Stimulated activated naive CD8-positive, alpha-beta T cell treated with anti-CD3 and anti-CD28 coated beads, Interleukin-15, amount 100 ng/mL, for 72 hours (primary cell): ENCODE measurements around the gene LSM12.

Experiments
- ATAC-seq: fragments of 150-1000 bp; cut with Tn5 transposase; 2 replicates; pipeline ENCODE4 v1.10.0; 2021; ENCODE audit warnings: mild to moderate bottlenecking, moderate library complexity
- DNase-seq, 2 donors: peaks; one replicate each; pipeline ENCODE4 v3.0.0; 2021 to 2022
- H3K27ac Mint-ChIP-seq, 2 donors: one replicate each; pipeline ENCODE4 v1.8.0; 2022; ENCODE audit warnings: mild to moderate bottlenecking in 2 of 2, mixed read lengths in 2 of 2, moderate library complexity in 2 of 2
- H3K27me3 Mint-ChIP-seq: one replicate; pipeline ENCODE4 v1.8.0; 2022; ENCODE audit warnings: mixed read lengths
- H3K4me1 Mint-ChIP-seq: one replicate; pipeline ENCODE4 v1.8.0; 2022; ENCODE audit warnings: mild to moderate bottlenecking, mixed read lengths
- H3K4me3 Mint-ChIP-seq, 2 donors: one replicate each; pipeline ENCODE4 v1.8.0; 2022; ENCODE audit warnings: mild to moderate bottlenecking in 2 of 2, mixed read lengths in 2 of 2, moderate library complexity in 1 of 2
- H3K9me3 Mint-ChIP-seq, 2 donors: one replicate each; pipeline ENCODE4 v1.8.0; 2022; ENCODE audit warnings: mixed read lengths in 2 of 2

The LSM12 gene

GRCh38 chr17:44012874-44013273 lies 53.6 kb downstream of the LSM12 start:
- ATAC-seq (no peak), DNase-seq (no peak)
- peaks cover 31% of the 10 kb centered on the region for H3K4me1 Mint-ChIP-seq
- peak overlapping the region in 1 of 2 donors; percentile 35 for H3K4me3 Mint-ChIP-seq
- H3K27ac Mint-ChIP-seq, result no peak overlapping the region
- no peaks in the 10 kb centered on the region for H3K9me3 Mint-ChIP-seq
- H3K27me3 Mint-ChIP-seq, result peaks cover 5% of the 10 kb centered on the region

- no peaks in the 10 kb centered on the region for H3K9me3 Mint-ChIP-seq
- peaks cover 9% of the 10 kb centered on the region for H3K27me3 Mint-ChIP-seq
- ATAC-seq (no peak), DNase-seq (no peak)
- H3K27ac Mint-ChIP-seq, result no peak overlapping the region
- no peak overlapping the region for H3K4me3 Mint-ChIP-seq
- peaks cover 36% of the 10 kb centered on the region for H3K4me1 Mint-ChIP-seq
These were observed 54.1 kb downstream of the LSM12 start for GRCh38 chr17:44012391-44012790.

GRCh38 chr17:44011876-44012275 lies 54.6 kb downstream of the LSM12 start:
- DNase-seq (no peak), ATAC-seq (no peak)
- Mint-ChIP-seq H3K27me3 (peaks cover 9% of the 10 kb centered on the region), H3K4me3 (no peak overlapping the region), H3K9me3 (no peaks in the 10 kb centered on the region), H3K27ac (no peak overlapping the region), H3K4me1 (peaks cover 41% of the 10 kb centered on the region)

- Mint-ChIP-seq H3K4me3 (no peak overlapping the region), H3K27ac (peak overlapping the region in 1 of 2 donors; percentile 60), H3K4me1 (peaks cover 49% of the 10 kb centered on the region), H3K27me3 (peaks cover 15% of the 10 kb centered on the region), H3K9me3 (no peaks in the 10 kb centered on the region)
- ATAC-seq (no peak), DNase-seq (no peak)
These were observed 55.4 kb downstream of the LSM12 start for GRCh38 chr17:44010966-44011647.

- peaks cover 50% of the 10 kb centered on the region for H3K4me1 Mint-ChIP-seq
- peak overlapping the region; percentile 90 to 94 for H3K4me3 Mint-ChIP-seq
- no peaks in the 10 kb centered on the region for H3K9me3 Mint-ChIP-seq
- ATAC-seq (no peak), DNase-seq (no peak)
- H3K27me3 Mint-ChIP-seq, result peaks cover 38% of the 10 kb centered on the region
- peak overlapping the region in 1 of 2 donors; percentile 97 for H3K27ac Mint-ChIP-seq
These were observed 58.1 kb downstream of the LSM12 start for GRCh38 chr17:44008205-44008909.

- Mint-ChIP-seq H3K9me3 (no peaks in the 10 kb centered on the region), H3K27me3 (peaks cover 38% of the 10 kb centered on the region), H3K4me3 (peak overlapping the region; percentile 90 to 94), H3K4me1 (peaks cover 47% of the 10 kb centered on the region), H3K27ac (peak overlapping the region; percentile 40 to 97)
- DNase-seq (no peak), ATAC-seq (no peak)
These were observed 58.9 kb downstream of the LSM12 start for GRCh38 chr17:44007346-44008204.

GRCh38 chr17:44006598-44007345 lies 59.7 kb downstream of the LSM12 start:
- ATAC-seq (peak; percentile 83), DNase-seq (peak; percentile 86 to 89)
- Mint-ChIP-seq H3K9me3 (no peaks in the 10 kb centered on the region), H3K27ac (peak overlapping the region; percentile 70 to 76), H3K4me1 (peaks cover 50% of the 10 kb centered on the region), H3K4me3 (peak overlapping the region; percentile 90 to 94), H3K27me3 (peaks cover 38% of the 10 kb centered on the region)

GRCh38 chr17:44006272-44006597 lies 60.2 kb downstream of the LSM12 start:
- DNase-seq (no peak), ATAC-seq (peak; percentile 35)
- no peaks in the 10 kb centered on the region for H3K9me3 Mint-ChIP-seq
- H3K27me3 Mint-ChIP-seq, result peaks cover 38% of the 10 kb centered on the region
- peak overlapping the region; percentile 70 to 72 for H3K27ac Mint-ChIP-seq
- peaks cover 54% of the 10 kb centered on the region for H3K4me1 Mint-ChIP-seq
- H3K4me3 Mint-ChIP-seq, result peak overlapping the region; percentile 90 to 94

GRCh38 chr17:44005527-44006271 lies 60.8 kb downstream of the LSM12 start:
- DNase-seq (peak; percentile 48 to 61), ATAC-seq (peak; percentile 62)
- Mint-ChIP-seq H3K27me3 (peaks cover 38% of the 10 kb centered on the region), H3K27ac (peak overlapping the region; percentile 70 to 72), H3K4me1 (peaks cover 54% of the 10 kb centered on the region), H3K4me3 (peak overlapping the region; percentile 90 to 94), H3K9me3 (no peaks in the 10 kb centered on the region)

- ATAC-seq, result peak; percentile 2
- peak; percentile 30 to 33 for DNase-seq
- Mint-ChIP-seq H3K4me1 (peaks cover 54% of the 10 kb centered on the region), H3K4me3 (peak overlapping the region; percentile 67 to 75), H3K9me3 (no peaks in the 10 kb centered on the region), H3K27ac (peak overlapping the region in 1 of 2 donors; percentile 42), H3K27me3 (peaks cover 38% of the 10 kb centered on the region)
These were observed 61.5 kb downstream of the LSM12 start for GRCh38 chr17:44004761-44005526.

GRCh38 chr17:44004077-44004760 lies 62.3 kb downstream of the LSM12 start, which contains the start of gene NAGS:
Gene NAGS, plus strand, starts transcription at chr17:44004622. Its CDS starts 42 bp downstream, at chr17:44004664.
- Mint-ChIP-seq H3K27me3 (peaks cover 38% of the 10 kb centered on the region), H3K4me1 (peaks cover 54% of the 10 kb centered on the region), H3K4me3 (peak within 1 kb of the TSS; percentile 67 to 75), H3K27ac (peak within 1 kb of the TSS in 1 of 2 donors; percentile 86), H3K9me3 (no peaks in the 10 kb centered on the region)
- ATAC-seq (no peak), DNase-seq (peak in 1 of 2 donors; percentile 21)

- Mint-ChIP-seq H3K27ac (peak overlapping the region; percentile 54 to 78), H3K4me1 (peaks cover 38% of the 10 kb centered on the region), H3K9me3 (no peaks in the 10 kb centered on the region), H3K4me3 (no peak overlapping the region), H3K27me3 (peaks cover 30% of the 10 kb centered on the region)
- DNase-seq (no peak), ATAC-seq (no peak)
These were observed 64.2 kb downstream of the LSM12 start for GRCh38 chr17:44002141-44002848.

GRCh38 chr17:44001461-44001920 lies 65.0 kb downstream of the LSM12 start:
- H3K9me3 Mint-ChIP-seq, result no peaks in the 10 kb centered on the region
- H3K4me3 Mint-ChIP-seq, result no peak overlapping the region
- ATAC-seq (no peak), DNase-seq (no peak)
- peaks cover 30% of the 10 kb centered on the region for H3K4me1 Mint-ChIP-seq
- H3K27me3 Mint-ChIP-seq, result peaks cover 28% of the 10 kb centered on the region
- no peak overlapping the region for H3K27ac Mint-ChIP-seq
